ENCODE results near the gene CLEC18A.
"Not testable (repeated sequence)": the region's sequence is repeated elsewhere in the genome, so short reads cannot be mapped to it uniquely, and the experiment has no call there.

The CLEC18A gene

DNA sequence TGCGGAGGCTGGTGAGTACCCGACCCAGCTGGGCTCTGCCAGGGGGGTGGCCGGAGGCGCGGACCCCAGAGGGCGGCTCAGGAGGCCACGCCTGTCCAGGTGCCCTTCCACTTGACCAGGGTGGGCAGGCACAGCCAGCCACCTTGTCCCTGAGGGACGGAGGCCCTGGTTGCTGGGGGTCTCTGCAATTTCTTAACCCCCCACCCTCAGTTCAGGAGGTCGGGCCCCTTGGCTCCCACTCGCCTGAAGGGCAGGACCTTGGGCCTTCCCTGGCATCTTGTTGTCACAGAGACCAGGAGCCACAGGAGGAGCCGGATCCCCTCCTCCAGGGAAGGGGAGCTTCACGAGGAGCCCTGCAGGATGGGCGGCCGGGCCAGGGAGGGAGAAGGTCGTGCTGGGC lies 982 bp downstream of the CLEC18A start:
- DNase-seq, result not testable (repeated sequence)

DNA sequence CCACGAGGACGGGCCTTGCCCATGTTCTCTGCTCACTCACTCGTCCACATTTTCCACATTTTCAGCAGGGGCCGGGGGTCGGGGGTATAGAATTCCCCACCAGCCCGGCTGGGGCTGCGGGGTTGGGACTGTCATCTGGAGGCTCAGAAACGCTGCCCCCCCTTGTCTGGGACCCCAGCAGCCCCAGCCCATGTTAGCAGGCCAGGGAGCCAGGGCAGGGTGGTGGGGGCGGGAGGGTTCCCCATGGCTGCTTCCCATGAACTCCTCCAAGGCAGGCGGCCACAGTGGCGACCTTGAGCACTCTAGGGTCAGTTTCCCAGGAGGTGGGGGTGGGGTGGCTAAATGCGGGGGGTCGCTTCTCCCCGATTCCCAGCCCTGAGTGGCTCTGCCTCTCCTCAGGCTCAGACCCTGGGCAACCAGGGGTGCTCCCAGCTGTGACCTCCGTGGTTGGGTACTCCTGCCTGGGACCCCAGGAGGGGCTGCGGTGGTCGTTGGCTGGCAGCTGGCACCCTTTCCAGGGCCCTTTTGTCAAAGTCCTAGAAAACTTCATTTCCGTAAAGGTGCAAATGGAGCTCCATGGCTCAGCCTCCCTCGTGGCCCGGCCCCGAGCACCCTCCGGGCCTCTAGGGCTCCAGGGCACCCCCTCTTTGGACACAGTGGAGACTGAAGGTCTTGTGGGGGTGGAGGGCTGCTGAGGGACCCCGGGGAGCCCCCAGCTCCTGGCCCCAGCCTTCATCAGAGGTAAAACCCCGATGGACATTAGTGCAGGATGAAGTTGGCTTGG lies 1.6 kb downstream of the CLEC18A start:
- not testable (repeated sequence) for DNase-seq

- DNase-seq, result not testable (repeated sequence)
Measured at GRCh38 chr16:69954241-69954640, 3.1 kb downstream of the CLEC18A start.

DNA sequence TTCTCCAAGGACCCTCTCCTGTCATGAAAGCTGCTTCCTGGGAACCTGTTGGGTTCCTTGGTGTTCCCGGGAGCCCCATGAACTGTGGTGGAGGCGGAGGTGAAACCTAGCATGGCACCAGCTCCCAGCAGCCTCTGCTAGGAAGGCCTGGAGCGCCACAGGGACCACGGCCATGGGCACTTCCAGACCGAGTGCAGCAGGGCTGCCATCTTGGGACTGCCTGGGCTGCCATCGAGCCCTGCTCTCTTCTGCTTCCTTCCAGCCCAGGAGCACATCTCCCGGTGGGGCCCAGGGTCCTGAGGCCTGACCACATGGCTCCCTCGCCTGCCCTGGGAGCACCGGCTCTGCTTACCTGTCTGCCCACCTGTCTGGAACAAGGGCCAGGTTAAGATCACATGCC lies 12.2 kb downstream of the CLEC18A start:
- DNase-seq, result not testable (repeated sequence)

- DNase-seq, result not testable (repeated sequence)
Measured at GRCh38 chr16:69964960-69965660, 14.0 kb downstream of the CLEC18A start.

DNA sequence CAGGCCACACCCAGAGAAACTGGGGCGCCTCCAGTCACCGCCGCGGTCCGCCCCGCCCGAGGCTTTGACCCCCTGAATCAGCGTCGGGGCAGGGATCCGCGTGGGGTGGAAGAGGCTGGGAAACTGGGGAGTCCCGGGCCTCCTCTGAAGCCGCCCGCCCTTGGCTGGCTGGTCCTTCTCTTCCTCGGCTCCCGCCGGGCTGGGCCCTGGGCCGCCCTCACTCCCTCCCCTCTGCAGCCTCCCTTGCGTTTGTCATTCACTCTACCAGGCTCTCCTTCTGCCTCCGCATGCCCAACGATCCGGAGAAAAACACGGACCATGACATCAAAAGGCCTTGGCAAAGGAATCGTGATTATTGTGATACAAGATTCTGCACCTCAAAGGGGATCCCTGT lies 14.5 kb downstream of the CLEC18A start:
- DNase-seq, result not testable (repeated sequence)

- DNase-seq, result not testable (repeated sequence)
Measured at GRCh38 chr16:69967688-69968087, 16.6 kb downstream of the CLEC18A start.

DNA sequence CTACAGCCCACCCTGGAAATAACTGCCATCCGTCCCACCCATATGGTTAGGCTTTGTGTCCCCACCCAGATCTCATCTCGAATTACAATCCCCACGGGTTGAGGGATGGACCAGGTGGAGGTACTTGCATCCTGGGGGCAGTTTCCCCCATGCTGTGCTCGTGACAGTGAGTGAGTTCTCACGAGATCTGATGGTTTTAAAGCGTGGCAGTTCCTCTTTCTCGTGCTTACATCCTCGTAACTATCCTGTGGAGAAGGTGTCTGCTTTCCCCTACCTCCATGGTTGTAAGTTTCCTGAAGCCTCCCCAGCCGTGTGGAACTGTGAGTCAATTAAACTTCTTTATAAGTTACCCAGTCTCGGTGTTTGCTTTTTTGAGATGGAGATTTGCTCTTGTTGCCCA lies 17.0 kb downstream of the CLEC18A start:
- DNase-seq, result not testable (repeated sequence)

DNA sequence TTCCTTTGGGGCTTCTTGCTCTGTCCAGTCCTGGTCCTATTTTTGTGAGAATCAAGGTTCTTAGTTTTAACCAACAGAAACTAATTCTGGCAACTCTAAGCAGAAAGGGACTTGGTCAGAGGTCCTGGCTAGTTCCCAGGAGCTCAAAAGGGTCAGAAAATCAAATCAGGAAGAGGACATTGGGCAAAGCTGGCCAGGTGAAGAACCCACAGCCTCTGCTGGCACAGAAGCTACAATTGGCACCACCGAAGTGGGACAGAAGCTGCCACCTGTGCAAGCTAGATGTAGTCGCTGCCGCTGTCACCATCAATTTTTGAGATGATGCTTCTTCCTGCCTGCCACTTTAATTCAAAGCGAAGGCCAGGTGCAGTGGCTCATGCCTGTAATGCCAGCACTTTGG lies 18.5 kb downstream of the CLEC18A start:
- DNase-seq, result not testable (repeated sequence)

GRCh38 chr16:69972120-69972519 lies 21.0 kb downstream of the CLEC18A start:
- DNase-seq, result not testable (repeated sequence)

DNA sequence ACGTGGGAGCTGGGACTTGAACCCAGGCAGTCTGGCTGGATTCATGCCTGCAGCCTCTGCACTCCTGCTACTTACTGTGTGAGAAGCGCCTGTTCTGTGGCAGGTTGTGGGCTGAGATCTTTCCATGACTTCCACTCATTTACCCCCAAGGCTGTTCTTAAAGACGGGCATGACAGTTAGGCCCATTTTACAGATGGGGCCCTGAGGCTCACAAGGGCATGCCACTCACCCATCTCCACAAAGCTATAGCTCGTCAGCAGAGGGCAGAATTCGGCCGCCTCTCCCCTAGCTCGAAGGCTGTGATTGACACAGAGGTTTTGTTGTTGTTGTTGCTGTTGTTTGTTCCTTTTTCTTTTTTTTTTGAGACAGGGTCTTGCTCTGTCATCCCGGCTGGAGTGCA lies 21.8 kb downstream of the CLEC18A start:
- not testable (repeated sequence) for DNase-seq

GRCh38 chr16:69985196-69985595 lies 34.1 kb downstream of the CLEC18A start:
- not testable (repeated sequence) for DNase-seq

DNA sequence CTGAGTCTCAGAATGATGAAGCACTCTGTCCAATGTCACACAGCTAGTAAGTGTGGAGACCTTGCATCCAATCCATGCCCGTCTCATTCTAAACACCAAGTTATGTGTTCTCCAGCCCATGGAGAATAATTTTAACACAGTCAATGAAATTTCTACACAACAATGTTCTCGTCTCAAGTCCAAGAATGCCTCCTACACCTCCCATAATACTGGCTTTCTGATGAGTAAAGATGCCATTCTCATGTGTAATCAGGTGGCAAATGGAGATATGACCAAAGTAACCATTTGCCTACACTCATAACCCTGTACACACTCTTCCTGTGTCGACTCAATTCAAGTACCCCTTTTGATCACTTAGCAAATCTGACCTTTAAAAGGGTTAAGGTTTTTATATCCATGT lies 46.8 kb downstream of the CLEC18A start:
- DNase-seq, result peak; percentile 22

DNA sequence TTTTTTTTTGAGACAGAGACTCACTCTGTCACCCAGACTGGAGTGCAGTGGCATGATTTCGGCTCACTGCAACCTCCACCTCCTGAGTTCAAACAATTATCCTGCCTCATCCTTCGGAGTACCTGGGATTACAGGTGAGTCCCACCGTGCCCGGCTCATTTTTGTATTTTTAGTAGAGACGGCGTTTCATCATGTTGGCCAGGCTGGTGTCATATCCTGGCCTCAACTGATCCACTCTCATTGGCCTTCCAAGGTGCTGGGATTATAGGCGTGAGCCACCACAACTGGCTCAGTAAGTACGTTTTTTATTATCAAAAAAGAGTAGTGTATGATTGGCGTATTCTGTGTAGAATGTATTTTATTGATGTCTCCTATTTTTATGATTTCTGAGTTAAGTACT lies 48.7 kb downstream of the CLEC18A start:
- DNase-seq, result not testable (repeated sequence)

GRCh38 chr16:70003511-70003910 lies 52.4 kb downstream of the CLEC18A start:
- DNase-seq, result not testable (repeated sequence)

DNA sequence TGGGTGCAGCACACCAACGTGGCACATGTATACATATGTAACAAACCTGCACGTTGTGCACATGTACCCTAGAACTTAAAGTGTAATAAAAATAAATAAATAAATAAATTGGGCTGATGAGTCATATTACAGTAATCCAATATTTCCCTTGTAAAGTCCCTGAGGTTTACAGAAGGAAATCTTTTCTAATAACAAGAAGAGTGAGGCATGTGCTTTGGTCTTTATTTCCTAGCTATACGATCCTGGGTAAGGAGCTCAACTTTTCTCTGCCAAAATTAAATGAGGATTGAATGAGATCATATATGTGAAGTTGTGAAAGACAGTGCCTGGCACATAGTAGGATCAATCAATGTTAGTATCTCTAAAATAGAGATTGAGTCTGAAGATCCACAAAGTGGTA lies 57.5 kb downstream of the CLEC18A start:
- not testable (repeated sequence) for DNase-seq

GRCh38 chr16:70010615-70011014 lies 59.5 kb downstream of the CLEC18A start:
- not testable (repeated sequence) for DNase-seq

- not testable (repeated sequence) for DNase-seq
Measured at GRCh38 chr16:70011120-70011519, 60.0 kb downstream of the CLEC18A start.

DNA sequence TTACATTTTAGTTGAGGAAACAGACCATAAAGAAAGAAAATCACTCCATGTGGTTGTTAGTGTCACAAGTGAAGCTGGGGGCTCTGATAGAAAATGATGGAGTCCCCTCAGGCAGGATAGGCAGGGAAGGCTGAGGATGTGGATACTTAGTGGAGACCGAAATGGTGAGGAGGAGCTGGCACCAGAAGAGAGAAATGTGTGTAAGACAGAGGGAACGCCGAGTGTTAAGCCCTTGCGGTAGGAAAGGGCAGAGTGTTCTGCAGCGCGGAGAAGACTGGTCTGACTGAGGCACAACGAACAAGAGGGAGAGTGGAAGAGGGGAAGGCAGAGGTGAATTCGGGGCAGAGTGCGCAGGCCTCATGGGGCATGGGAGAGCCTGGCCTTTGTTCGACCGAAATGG lies 61.2 kb downstream of the CLEC18A start:
- not testable (repeated sequence) for DNase-seq

DNA sequence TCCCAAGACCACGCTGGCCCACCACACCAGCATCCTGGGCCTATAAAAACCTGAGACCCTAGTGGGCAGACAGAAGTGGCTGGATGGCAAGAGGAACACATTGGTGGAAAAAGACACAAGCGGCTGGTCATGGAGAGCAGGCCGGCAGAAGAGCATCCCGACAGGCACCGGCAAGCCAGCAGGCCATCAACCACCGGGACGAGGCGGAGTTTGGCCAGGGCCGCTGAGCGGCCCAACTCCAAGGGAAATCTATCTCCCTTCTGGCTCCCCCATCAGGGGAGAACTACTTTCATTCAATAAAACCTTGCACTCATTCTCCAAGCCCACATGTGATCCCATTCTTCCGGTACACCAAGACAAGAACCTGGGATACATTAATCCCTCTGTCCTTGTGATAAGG lies 61.8 kb downstream of the CLEC18A start:
- DNase-seq, result not testable (repeated sequence)
